ENCODE results near the gene GALNT10.

The GALNT10 gene

GRCh38 chr5:154455585-154455984 lies 265.1 kb downstream of the GALNT10 start:
- no peak for DNase-seq (ENCODE audit: low spot score)
- TF ChIP-seq CTCF (IDR thresholded peaks at IDR 0.05; ENCODE audit: extremely low read depth, missing control alignments): no peak

- no peak for DNase-seq (ENCODE audit: low spot score)
- no peak for TF ChIP-seq CTCF (IDR thresholded peaks at IDR 0.05; ENCODE audit: extremely low read depth, missing control alignments)
Measured at GRCh38 chr5:154456540-154456939, 266.0 kb downstream of the GALNT10 start.

- TF ChIP-seq CTCF (IDR thresholded peaks at IDR 0.05; ENCODE audit: extremely low read depth, missing control alignments): no peak
- DNase-seq (ENCODE audit: low spot score): no peak
Measured at GRCh38 chr5:154459015-154459414, 268.5 kb downstream of the GALNT10 start.

GRCh38 chr5:154460172-154460571 lies 269.6 kb downstream of the GALNT10 start:
- DNase-seq (ENCODE audit: low spot score): no peak
- no peak for TF ChIP-seq CTCF (IDR thresholded peaks at IDR 0.05; ENCODE audit: extremely low read depth, missing control alignments)

- no peak for TF ChIP-seq CTCF (IDR thresholded peaks at IDR 0.05; ENCODE audit: extremely low read depth, missing control alignments)
- DNase-seq (ENCODE audit: low spot score): no peak
Measured at GRCh38 chr5:154461531-154461930, 271.0 kb downstream of the GALNT10 start.

- no peak for DNase-seq (ENCODE audit: low spot score)
- no peak for TF ChIP-seq CTCF (IDR thresholded peaks at IDR 0.05; ENCODE audit: extremely low read depth, missing control alignments)
Measured at GRCh38 chr5:154464438-154464837, 273.9 kb downstream of the GALNT10 start.

GRCh38 chr5:154465169-154465568 lies 274.6 kb downstream of the GALNT10 start:
- no peak for TF ChIP-seq CTCF (IDR thresholded peaks at IDR 0.05; ENCODE audit: extremely low read depth, missing control alignments)

More at GRCh38 chr5:154465169-154465568, 274.6 kb downstream of the GALNT10 start:
- no peak for DNase-seq (ENCODE audit: low spot score)

All from GM20000 (cell line).